H1 (cell line): ENCODE measurements around the gene AURKB. TPM values are rescaled to one million over a fixed set of nuclear protein-coding genes. Genes with fewer than 3 reads are reported as not detected.
A peak's percentile ranks its signal among the peaks of the same experiment; 100 is the strongest.

Source experiments
- ATF2 ChIP-seq: IDR thresholded peaks from 2 replicates; pipeline ENCODE4 v1.6.1; 2012; ENCODE audit warnings: low read length, inconsistent platforms
- BRCA1 ChIP-seq: IDR thresholded peaks from 2 replicates; pipeline ENCODE4 v1.6.1; 2012; ENCODE audit warnings: low read depth, low read length, improper control_type of control experiment
- CEBPB ChIP-seq: IDR thresholded peaks from 2 replicates; pipeline ENCODE4 v1.6.1; 2012; ENCODE audit warnings: low read depth, low read length
- EP300 ChIP-seq, 2 experiments: IDR thresholded peaks; 1 replicate in 1 of 2; 2 replicates in 1 of 2; pipeline ENCODE4 v1.6.1; 2011 to 2012; ENCODE audit warnings: low read depth in 2 of 2, low read length in 2 of 2, mild to moderate bottlenecking in 2 of 2, borderline replicate concordance in 1 of 2, inconsistent platforms in 1 of 2, moderate library complexity in 1 of 2
- GABPA ChIP-seq: IDR thresholded peaks from 2 replicates; pipeline ENCODE4 v1.6.1; 2011; ENCODE audit warnings: mild to moderate bottlenecking, low read length, moderate library complexity, borderline replicate concordance; ENCODE audit not compliant: insufficient read depth
- JUN ChIP-seq: IDR thresholded peaks from 2 replicates; pipeline ENCODE4 v1.6.1; 2011; ENCODE audit warnings: low read depth, mild to moderate bottlenecking, improper control_type of control experiment, low read length
- KDM1A ChIP-seq: fragments of 200-600, 300-600 bp; sonication (generic); IDR thresholded peaks from 2 replicates; pipeline ENCODE4 v1.7.1; 2016; ENCODE audit warnings: mild to moderate bottlenecking, low read length, borderline replicate concordance
- KDM4A ChIP-seq: IDR thresholded peaks from one replicate; pipeline ENCODE4 v1.7.1; 2012; ENCODE audit warnings: low read depth, mild to moderate bottlenecking, moderate library complexity, low read length, inconsistent platforms; ENCODE audit not compliant: severe bottlenecking
- POLR2A ChIP-seq, 2 experiments: IDR thresholded peaks; 1 replicate in 1 of 2; 2 replicates in 1 of 2; pipeline ENCODE4 v1.6.1; 2011; ENCODE audit warnings: low read depth in 2 of 2, low read length in 2 of 2, mild to moderate bottlenecking in 2 of 2; ENCODE audit errors: control extremely low read depth in 1 of 2
- POU5F1 ChIP-seq: IDR thresholded peaks from 2 replicates; pipeline ENCODE4 v1.6.1; 2011; ENCODE audit warnings: low read depth, mild to moderate bottlenecking, low read length, moderate library complexity
- RXRA ChIP-seq: IDR thresholded peaks from 2 replicates; pipeline ENCODE4 v1.6.1; 2011; ENCODE audit warnings: low read depth, mild to moderate bottlenecking, low read length, moderate library complexity; ENCODE audit not compliant: insufficient read depth
- SIN3A ChIP-seq, 2 experiments: IDR thresholded peaks in 1 of 2; conservative IDR thresholded peaks in 1 of 2; 2 replicates each; pipeline ENCODE4 v1.6.1; 2011 to 2012; ENCODE audit warnings: low read length in 2 of 2, improper control_type of control experiment in 1 of 2, low read depth in 1 of 2, mild to moderate bottlenecking in 1 of 2
- SUZ12 ChIP-seq: fragments of 200-600 bp; sonication (generic); IDR thresholded peaks from 2 replicates; pipeline ENCODE4 v1.6.1; 2012; ENCODE audit warnings: mild to moderate bottlenecking, inconsistent platforms, low read length, moderate library complexity, mixed read lengths
- TAF1 ChIP-seq: IDR thresholded peaks from 2 replicates; pipeline ENCODE4 v1.6.1; 2011; ENCODE audit warnings: mild to moderate bottlenecking, low read depth, low read length
- TBP ChIP-seq: IDR thresholded peaks from 2 replicates; pipeline ENCODE4 v1.6.1; 2011; ENCODE audit warnings: low read depth, low read length, improper control_type of control experiment
- USF2 ChIP-seq: IDR thresholded peaks from 2 replicates; pipeline ENCODE4 v1.6.1; 2011; ENCODE audit warnings: low read length, improper control_type of control experiment
- YY1 ChIP-seq: IDR thresholded peaks from 2 replicates; pipeline ENCODE4 v1.6.1; 2011; ENCODE audit warnings: low read depth, mild to moderate bottlenecking, low read length
- ZNF274 ChIP-seq: IDR thresholded peaks from 2 replicates; pipeline ENCODE4 v1.7.0; 2012; ENCODE audit warnings: low read length, borderline replicate concordance; ENCODE audit errors: extremely low read depth
- polyA plus RNA-seq, 7 experiments: library from polyadenylated mRNA; depleted of rRNA in 3 of 7; stranded (reverse) in 5 of 7; unstranded in 2 of 7; fragments of >200 nt in 5 of 7; fragments of 200-250 nt in 2 of 7; gene quantifications; 1 replicate in 5 of 7; 2 replicates in 1 of 7; 4 replicates in 1 of 7; pipeline versions ENCODE4 v1.2.1 to v1.2.3, GENCODE V29; 2011 to 2013; ENCODE audit warnings: missing spikeins in 2 of 7, mixed read lengths in 2 of 7
- total RNA-seq: library from RNA; stranded (reverse); fragmentation: NEBNext Ultra II Directional; extraction: Animal tissue kit (Norgen Biotek cat#: 25700); gene quantifications from 2 replicates; pipeline ENCODE4 v1.2.1, GENCODE V29; 2021
- TF ChIP-seq, protein P1 (sequence below): IDR thresholded peaks from 2 replicates; pipeline ENCODE4 v1.6.1; 2011; ENCODE audit warnings: low read depth, mild to moderate bottlenecking, low read length; ENCODE audit not compliant: insufficient read depth
- TF ChIP-seq, protein P2 (sequence below): IDR thresholded peaks from 2 replicates; pipeline ENCODE4 v1.6.1; 2012; ENCODE audit warnings: inconsistent platforms

The AURKB gene
- total and polyA plus RNA-seq, 2 of the 8 experiments (the other 6 are each of a cell fraction or from before 2014, with no cell fraction given): 102 to 160 TPM

DNA sequence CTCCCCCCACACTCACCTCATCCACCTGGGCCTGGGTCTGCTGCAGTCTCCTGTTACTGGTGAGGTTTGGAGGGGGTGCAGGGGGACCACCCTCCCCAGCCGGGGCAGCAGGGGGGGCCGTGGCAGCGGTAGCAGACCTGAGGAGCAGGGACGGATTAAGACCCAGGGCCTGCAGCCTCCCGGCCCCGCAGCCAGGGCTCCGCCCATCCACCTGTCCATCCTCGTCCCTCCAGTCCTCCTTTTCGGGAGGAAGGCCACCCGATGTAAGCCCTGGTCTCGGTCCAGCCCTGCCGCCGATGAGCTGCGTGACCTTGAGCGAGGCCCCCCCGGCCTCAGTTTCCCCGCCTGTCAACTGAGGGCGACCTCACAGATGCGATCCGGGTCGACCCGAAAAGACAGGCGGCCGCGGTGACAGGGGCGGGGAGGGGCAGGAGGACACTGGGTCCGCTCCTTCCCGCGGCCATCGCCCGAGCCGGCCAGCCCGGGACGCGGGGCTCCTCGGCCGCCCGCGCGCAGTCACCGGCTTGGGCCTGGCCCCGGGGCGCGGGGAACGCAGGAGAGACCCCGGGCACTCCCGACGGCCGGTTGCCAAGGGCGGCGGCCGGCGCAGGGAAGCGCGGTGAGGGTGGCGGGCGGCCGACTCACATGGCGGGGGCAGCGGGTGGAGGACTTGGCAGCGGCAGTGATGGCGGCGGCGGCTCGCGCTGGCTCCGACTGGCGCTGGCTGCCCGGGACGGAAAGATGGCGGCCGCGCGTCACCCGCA is 48.0 kb downstream of the AURKB start, which contains the start of gene VAMP2 (continued):
- TF ChIP-seq KDM1A: no peak
- TF ChIP-seq TAF1: peak; percentile 67
- TF ChIP-seq SUZ12: no peak
- TF ChIP-seq POU5F1: no peak
- peak; percentile 20 to 80; a peak in 3 of 4 replicates for TF ChIP-seq SIN3A (conservative IDR thresholded peaks at IDR 0.05 in 1 of 2, IDR thresholded peaks at IDR 0.05 in 1 of 2; ENCODE audit: low read depth in 1 of 2, low read length in 2 of 2)
- no peak for TF ChIP-seq RXRA
- 0 out of 3 replicates have a peak, but pooled peaks of 1 of the 2 experiments have one; percentile 40 for TF ChIP-seq EP300 (IDR thresholded peaks at IDR 0.05; ENCODE audit: borderline replicate concordance in 1 of 2, low read depth in 2 of 2, low read length in 2 of 2)
- TF ChIP-seq ZNF274: no peak
- TF ChIP-seq JUN: 0 out of 2 replicates have a peak, but pooled peaks have one; percentile 14
- no peak for TF ChIP-seq GABPA
- no peak for TF ChIP-seq ATF2
- TF ChIP-seq POLR2A (IDR thresholded peaks at IDR 0.05; ENCODE audit: control extremely low read depth in 1 of 2, low read depth in 2 of 2, low read length in 2 of 2): peak; percentile 18 to 70; a peak in 2 of 3 replicates
- TF ChIP-seq USF2: no peak
- TF ChIP-seq, protein P1, sequence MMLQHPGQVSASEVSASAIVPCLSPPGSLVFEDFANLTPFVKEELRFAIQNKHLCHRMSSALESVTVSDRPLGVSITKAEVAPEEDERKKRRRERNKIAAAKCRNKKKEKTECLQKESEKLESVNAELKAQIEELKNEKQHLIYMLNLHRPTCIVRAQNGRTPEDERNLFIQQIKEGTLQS: no peak
- peak; percentile 94 for TF ChIP-seq YY1
- TF ChIP-seq CEBPB: no peak
- no peak for TF ChIP-seq BRCA1
- TF ChIP-seq TBP: peak; percentile 26; the same call in 1 of the 2 replicates
- TF ChIP-seq, protein P2, sequence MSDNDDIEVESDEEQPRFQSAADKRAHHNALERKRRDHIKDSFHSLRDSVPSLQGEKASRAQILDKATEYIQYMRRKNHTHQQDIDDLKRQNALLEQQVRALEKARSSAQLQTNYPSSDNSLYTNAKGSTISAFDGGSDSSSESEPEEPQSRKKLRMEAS: peak; percentile 23; the same call in 1 of the 2 replicates
- TF ChIP-seq KDM4A: peak; percentile 39
